Activated naive CD4-positive, alpha-beta T cell treated with anti-CD3 and anti-CD28 coated beads, Interleukin-2, amount 50 U/mL, for 72 hours (primary cell): ENCODE measurements around the gene NBPF8. TPM values are rescaled to one million over a fixed set of nuclear protein-coding genes. Genes with fewer than 3 reads are reported as not detected.

Source experiments
- total RNA-seq, 2 donors: library from RNA; stranded (reverse); gene quantifications; one replicate each; pipeline ENCODE4 v1.2.3, GENCODE V29; 2022

The NBPF8 gene
- total RNA-seq, 2 donors from 2014 or later: 22.8 to 31.6 TPM

Other genes with a start within 250 kb of the NBPF8 start
- 10 to 100 TPM; 21.2 to 31.1 TPM for gene SEC22B, start 238.5 kb upstream of the NBPF8 start, total RNA-seq